Mucosa of descending colon (tissue), 3 donors: ENCODE measurements around the gene MTFR1L. TPM values are rescaled to one million over a fixed set of nuclear protein-coding genes. Genes with fewer than 3 reads are reported as not detected.
A peak's percentile ranks its signal among the peaks of the same experiment; 100 is the strongest.

ENCODE experiments used
- ATAC-seq: fragments of 200-7000 bp; cut with Tn5 transposase; one replicate; pipeline ENCODE4 v1.9.1; 2020; ENCODE audit warnings: mild to moderate bottlenecking, moderate library complexity
- DNase-seq, 3 donors: peaks; one replicate each; pipeline ENCODE4 v3.0.0-alpha.2; 2020
- H3K36me3 ChIP-seq: fragments of 200-600 bp; one replicate; pipeline ENCODE4 v1.8.0; 2021; ENCODE audit warnings: low read depth, mild to moderate bottlenecking
- H3K4me1 ChIP-seq: fragments of 200-600 bp; one replicate; pipeline ENCODE4 v1.8.0; 2021; ENCODE audit warnings: low read depth, mild to moderate bottlenecking
- H3K4me3 ChIP-seq: fragments of 200-600 bp; one replicate; pipeline ENCODE4 v1.8.0; 2021; ENCODE audit warnings: mild to moderate bottlenecking
- H3K9me3 ChIP-seq: fragments of 200-600 bp; one replicate; pipeline ENCODE4 v1.8.0; 2021; ENCODE audit warnings: mild to moderate bottlenecking
- intact Hi-C, 2 donors: fragments of 100-400 bp; cut with DNase I in 1 of 2; cut with micrococcal nuclease in 1 of 2; formaldehyde crosslinking; loops; one replicate each; pipeline versions ENCODE4 v1.11.0 to v1.11.1; 2022; cut with DNase I, micrococcal nuclease
- total RNA-seq, 3 donors: library from RNA; stranded (reverse); fragmentation: NEBNext Ultra II Directional in 2 of 3; extraction: Animal tissue kit (Norgen Biotek cat#: 25700) in 2 of 3; gene quantifications; one replicate each; pipeline versions ENCODE4 v1.2.1 to v1.2.4, GENCODE V29; 2021 to 2023
- TF ChIP-seq, protein P1 (sequence below): fragments of 200-600 bp; IDR thresholded peaks from one replicate; pipeline ENCODE4 v1.8.0; 2022; ENCODE audit warnings: antibody characterized with exemption, mild to moderate bottlenecking
- donor health status: DM: no; HTN: no; CAD: no; lungs with moderate emphysema.
- donor health status: DM: no; HTN: no; CAD: no.
- donor health status: DM: no; HTN: yes; CAD: no.

MTFR1L gene
- total RNA-seq, 3 donors from 2014 or later = 46.2 to 94.3 (median 83.0) TPM

DNA sequence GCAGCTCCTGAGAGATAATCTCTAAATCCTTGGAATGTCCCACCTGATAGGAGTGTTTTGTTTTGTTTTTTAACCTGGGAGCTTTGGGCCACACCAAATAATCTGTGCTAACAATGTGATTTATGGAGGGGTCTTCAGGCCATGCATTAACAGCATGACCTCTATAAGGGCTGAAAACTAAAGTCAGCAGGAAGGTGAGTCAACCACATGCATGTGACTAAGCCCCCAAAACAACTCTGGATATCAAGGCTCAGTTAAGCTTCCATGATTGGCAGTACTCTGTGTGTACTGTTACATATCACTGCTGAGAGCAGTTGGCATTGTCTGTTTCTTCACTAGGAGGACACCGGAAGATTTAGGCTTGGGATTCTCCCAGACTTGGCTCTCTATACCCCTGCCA lies 28.8 kb downstream of the MTFR1L start:
- TF ChIP-seq, protein P1, sequence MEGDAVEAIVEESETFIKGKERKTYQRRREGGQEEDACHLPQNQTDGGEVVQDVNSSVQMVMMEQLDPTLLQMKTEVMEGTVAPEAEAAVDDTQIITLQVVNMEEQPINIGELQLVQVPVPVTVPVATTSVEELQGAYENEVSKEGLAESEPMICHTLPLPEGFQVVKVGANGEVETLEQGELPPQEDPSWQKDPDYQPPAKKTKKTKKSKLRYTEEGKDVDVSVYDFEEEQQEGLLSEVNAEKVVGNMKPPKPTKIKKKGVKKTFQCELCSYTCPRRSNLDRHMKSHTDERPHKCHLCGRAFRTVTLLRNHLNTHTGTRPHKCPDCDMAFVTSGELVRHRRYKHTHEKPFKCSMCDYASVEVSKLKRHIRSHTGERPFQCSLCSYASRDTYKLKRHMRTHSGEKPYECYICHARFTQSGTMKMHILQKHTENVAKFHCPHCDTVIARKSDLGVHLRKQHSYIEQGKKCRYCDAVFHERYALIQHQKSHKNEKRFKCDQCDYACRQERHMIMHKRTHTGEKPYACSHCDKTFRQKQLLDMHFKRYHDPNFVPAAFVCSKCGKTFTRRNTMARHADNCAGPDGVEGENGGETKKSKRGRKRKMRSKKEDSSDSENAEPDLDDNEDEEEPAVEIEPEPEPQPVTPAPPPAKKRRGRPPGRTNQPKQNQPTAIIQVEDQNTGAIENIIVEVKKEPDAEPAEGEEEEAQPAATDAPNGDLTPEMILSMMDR = no peak
- Histone ChIP-seq H3K36me3 (no peaks in the 10 kb centered on the region), H3K4me1 (no peaks in the 10 kb centered on the region), H3K9me3 (no peaks in the 10 kb centered on the region), H3K4me3 (no peak overlapping the region)
- intact Hi-C loops = no loop called here
- ATAC-seq (no peak), DNase-seq (no peak)

DNA sequence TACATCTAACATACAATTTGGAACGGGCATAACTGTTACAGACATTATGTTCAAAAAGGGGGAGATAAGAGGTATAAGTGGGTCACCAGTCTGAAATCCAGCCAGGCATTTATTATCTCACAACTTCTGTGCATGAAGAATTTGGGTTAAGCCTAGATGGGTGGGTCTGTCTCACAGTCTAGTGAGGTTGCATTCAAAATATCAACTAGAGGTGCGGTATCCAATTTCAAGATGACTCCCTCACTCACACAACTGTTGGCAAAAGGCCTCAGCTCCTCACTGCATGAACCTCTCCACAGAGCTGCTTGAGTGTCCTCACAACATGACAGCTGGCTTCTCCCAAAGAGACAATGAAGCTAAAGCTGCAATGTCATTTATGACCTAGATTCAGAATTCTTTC lies 34.8 kb downstream of the MTFR1L start:
- H3K4me1 ChIP-seq = peaks cover 8% of the 10 kb centered on the region
- no peak overlapping the region for H3K4me3 ChIP-seq
- H3K9me3 ChIP-seq = no peaks in the 10 kb centered on the region
- DNase-seq = no peak
- H3K36me3 ChIP-seq = no peaks in the 10 kb centered on the region
- TF ChIP-seq, protein P1 = no peak
- no peak for ATAC-seq
- intact Hi-C loops = no loop called here

DNA sequence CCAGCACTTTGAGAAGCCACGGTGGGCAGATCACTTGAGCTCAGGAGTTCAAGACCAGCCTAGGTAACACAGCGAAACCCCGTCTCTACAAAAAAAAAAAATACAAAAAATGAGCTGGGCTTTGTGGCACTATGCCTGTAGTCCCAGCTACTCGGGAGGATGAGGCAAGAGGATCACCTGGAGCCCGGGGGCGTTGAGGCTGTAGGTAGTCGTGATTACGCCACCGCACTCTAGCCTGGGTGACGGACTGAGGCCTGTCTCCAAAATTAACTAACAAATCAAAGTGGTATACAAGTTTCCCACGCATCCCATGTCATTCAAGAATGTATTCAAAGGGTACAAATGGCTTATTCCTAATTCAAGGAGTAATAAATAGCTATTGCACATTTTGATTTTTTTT lies 37.1 kb downstream of the MTFR1L start:
- Histone ChIP-seq H3K4me1 (peaks cover 12% of the 10 kb centered on the region), H3K9me3 (no peaks in the 10 kb centered on the region), H3K36me3 (no peaks in the 10 kb centered on the region), H3K4me3 (no peak overlapping the region)
- intact Hi-C loops = no loop called here
- ATAC-seq = no peak
- DNase-seq = no peak
- TF ChIP-seq, protein P1 = no peak

DNA sequence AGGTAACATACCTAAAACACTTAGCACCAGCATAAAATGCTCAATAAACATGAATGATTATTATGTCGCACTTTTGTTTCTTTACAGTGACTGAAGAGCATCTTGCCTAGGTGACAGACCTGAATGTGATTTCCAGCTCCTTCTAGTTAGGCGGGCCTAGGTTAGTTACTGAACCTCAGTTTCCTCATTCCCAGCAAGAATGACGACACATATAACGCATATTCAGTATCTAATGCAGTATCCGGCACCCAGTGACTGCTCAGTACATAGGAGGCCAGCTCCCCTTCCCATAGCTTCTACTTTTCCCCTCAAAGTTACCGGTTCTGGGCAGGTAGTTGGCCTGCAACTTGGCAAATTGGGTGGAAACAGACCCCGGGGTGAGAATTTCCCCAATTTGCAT lies 38.7 kb downstream of the MTFR1L start:
- no peak for DNase-seq
- no peak for ATAC-seq
- Histone ChIP-seq H3K4me3 (no peak overlapping the region), H3K4me1 (peaks cover 12% of the 10 kb centered on the region), H3K36me3 (no peaks in the 10 kb centered on the region), H3K9me3 (no peaks in the 10 kb centered on the region)
- TF ChIP-seq, protein P1 = no peak
- intact Hi-C loops = no loop called here

DNA sequence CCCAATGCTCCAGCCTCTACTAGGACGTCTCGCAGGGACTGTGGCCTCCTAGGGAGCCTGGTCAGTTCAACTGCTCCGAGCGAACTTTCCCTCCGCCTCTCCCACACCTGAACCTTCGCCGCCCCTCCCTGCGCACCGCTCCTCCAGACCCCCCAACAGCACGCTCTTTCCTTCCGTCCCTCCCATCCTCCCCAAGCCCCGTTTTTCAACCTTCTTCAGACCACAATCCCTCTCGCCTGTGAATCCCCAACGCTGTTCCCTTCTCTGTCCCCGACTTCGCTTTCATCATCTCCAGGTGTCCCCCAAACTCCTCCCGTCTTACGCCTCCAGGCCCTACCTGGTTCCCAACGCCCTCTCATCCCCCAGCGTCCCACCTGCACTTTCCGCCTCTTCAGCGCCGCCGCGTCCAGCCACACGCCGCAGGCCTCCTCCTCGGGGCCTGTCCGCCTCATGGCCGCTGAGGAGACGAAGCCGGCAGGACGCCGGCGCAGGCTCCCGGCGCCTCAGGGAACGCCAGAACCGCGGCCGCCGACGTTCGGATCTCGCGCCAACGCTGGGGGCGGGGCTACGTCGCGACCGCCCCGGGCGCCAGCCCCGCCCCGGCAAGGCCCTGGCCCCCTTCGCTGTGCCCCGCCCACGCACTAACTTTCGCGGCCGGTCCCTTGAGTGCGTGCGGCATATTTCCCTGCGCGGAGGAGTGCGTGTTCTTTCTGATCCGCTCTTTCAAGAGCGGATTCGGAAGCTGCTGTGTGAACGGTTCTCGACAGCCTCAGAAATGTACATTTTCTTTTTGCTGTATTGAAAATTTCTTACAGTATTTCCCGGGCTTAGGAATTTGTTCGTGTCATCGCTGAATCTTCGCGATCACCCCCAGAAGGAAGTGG lies 39.4 kb downstream of the MTFR1L start, which contains the start of gene AUNIP:
TSS of gene AUNIP (minus strand) at position 552 of the 884 bp plus-strand sequence. CDS start at position 452, 100 bp downstream.
- peaks cover 12% of the 10 kb centered on the region for H3K4me1 ChIP-seq
- H3K4me3 ChIP-seq = peak within 1 kb of the TSS; percentile 17
- peak; percentile 91 to 92 (median 91) for DNase-seq
- ATAC-seq = peak; percentile 99
- intact Hi-C loops = no loop called here
- TF ChIP-seq, protein P1 = no peak
- H3K36me3 ChIP-seq = no peaks in the 10 kb centered on the region
- H3K9me3 ChIP-seq = no peaks in the 10 kb centered on the region
